Measurements from ENCODE around the gene YWHAQ.
"Not testable (repeated sequence)": the region's sequence is repeated elsewhere in the genome, so short reads cannot be mapped to it uniquely, and the experiment has no call there.

YWHAQ gene

DNA sequence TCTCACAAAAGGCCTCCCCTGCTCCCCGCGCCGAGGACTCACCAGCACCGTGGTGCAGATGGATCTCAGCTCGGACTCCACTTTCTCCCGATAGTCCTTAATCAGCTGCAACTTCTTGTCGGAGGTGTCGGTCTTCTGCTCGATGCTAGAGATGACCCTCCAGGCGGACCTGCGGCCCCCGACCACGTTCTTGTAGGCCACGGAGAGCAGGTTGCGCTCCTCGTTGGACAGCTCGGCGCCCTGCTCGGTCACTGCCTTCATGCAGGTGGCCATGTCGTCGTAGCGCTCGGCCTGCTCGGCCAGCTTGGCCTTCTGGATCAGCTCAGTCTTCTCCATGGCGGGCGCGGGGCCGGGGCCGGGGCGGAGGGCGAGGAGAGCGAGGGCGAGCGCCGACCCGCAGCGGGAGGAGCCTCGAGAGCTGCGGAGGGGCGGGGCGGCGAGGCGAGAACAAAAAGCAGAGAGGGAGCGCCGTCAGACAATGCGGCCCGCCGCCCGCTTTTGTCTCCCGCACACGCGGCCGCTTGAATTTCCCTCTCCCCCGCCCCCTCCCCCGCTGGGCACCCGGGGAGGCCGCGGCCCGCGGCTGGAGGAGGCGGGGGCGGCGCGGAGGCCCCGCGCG is 571 bp downstream of the YWHAQ start:
- DNase-seq: peak; percentile 79

- no peak for DNase-seq
These were observed 1.3 kb downstream of the YWHAQ start for GRCh38 chr2:9629222-9630116.

DNA sequence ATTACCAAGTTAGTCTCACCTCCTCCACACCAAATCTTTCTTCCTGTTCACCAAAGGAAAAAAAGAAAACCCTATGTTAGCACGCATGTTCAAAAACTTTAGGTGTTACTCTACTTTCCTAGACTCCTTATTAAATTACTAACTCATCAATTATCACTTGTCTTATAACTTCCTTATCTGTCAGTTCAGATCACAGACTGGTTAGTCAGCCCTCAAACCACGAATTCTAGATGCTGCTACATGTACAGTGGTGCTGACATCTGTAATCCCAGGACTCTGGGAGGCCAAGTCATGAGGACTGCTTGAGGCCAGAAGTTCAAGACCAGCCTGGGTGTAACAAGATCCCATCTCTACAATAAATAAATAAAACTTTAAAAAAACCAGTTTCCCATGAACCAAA is 3.5 kb downstream of the YWHAQ start:
- peak; percentile 30 for DNase-seq

DNA sequence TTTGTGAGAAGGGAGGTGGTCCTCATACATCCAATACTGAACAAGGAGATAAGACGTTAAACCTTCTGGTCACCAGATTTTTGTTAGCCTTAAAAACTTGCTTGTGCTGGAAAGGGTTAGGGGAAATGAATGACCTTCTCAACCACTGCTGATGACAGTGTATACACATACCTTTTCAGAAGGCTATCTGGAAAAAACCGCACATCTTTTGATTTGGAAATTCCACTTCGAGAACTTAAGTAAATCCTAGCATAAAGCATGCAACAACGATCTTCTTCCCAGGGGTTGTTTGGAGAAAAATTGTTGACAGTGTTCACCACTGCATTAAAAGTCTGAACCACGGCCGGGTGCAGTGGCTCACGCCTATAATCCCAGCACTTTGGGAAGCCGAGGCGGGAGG is 7.6 kb downstream of the YWHAQ start:
- DNase-seq: no peak

- DNase-seq: not testable (repeated sequence)
These were observed 9.1 kb downstream of the YWHAQ start for GRCh38 chr2:9621655-9622054.

DNA sequence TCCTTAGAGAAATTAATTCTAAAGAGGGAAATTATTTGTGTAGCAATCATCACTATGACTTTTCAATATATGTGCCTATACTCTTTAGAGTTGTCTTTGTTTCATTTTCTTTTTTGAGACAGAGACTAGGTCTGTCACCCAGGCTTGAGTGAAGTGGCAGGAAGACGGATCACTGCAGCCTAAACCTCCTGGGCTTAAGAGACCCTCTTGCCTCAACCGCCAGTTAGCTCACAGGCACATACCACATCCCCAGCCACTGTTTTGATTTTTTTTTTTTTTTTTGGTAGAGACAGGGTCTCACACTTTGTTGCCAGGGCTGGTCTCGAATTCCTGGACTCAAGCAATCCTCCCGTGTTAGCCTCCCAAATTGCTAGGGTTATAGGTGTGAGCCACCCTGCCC is 12.4 kb downstream of the YWHAQ start:
- DNase-seq: peak; percentile 44

GRCh38 chr2:9617749-9618148 is 13.0 kb downstream of the YWHAQ start:
- no peak for DNase-seq

GRCh38 chr2:9617296-9617695 is 13.5 kb downstream of the YWHAQ start:
- DNase-seq: no peak

DNA sequence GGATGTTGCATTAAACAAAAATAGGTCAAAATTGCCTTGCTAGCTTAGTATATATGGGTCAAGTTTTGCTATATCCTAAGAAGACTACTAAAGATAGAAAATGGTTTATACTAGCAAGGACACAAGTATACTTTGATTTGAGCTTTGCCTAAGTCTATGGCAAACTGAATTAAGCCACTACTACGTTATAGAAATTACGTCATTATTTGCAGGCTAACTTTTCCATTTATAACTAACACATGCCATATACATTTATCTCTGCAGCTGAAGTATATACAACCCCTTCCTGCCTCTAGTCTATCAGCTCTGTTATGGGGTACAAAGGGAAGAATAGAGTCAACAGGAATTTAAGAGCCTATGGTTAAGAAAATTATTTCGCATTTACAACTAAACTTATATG is 16.2 kb downstream of the YWHAQ start:
- DNase-seq: no peak

- DNase-seq: no peak
These were observed 17.5 kb downstream of the YWHAQ start for GRCh38 chr2:9613291-9613690.

- not testable (repeated sequence) for DNase-seq
These were observed 19.3 kb downstream of the YWHAQ start for GRCh38 chr2:9611549-9611912.

- DNase-seq: no peak
These were observed 19.8 kb downstream of the YWHAQ start for GRCh38 chr2:9610781-9611548.

DNA sequence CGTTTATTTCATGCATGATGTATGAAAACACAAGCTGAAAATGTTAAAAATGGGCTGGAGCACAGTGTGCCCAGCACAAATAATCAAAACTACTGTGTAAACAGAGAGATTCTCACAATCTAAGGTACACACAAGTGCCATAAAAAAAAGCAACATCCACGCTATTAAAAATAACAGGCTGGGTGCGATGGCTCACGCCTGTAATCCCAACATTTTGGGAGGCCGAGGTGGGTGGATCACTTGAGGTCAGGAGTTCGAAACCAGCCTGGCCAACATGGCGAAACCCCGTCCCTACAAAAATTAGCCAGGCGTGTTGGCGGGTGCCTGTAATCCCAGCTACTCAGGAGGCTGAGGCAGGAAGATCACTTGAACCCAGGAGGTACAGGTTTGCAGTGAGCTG is 22.3 kb downstream of the YWHAQ start:
- not testable (repeated sequence) for DNase-seq

DNA sequence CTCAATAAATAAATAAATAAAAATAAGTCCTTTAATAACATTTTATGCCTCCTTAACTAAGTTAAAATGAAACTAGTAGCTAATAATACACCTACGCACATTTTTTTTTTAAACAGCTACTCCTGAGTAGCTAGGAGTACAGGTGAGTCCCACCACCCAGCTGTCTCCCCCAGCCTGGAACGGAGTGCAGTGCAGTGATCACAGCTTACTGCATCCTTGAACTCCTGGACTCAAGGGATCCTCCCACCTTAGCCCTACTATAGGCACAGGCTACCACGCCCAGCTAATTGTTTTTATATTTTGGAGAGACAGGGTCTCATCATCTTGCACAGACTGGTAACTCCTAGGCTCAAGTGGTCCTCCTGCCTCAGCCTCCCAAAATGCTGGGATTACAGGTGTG is 28.4 kb downstream of the YWHAQ start:
- DNase-seq: no peak

DNA sequence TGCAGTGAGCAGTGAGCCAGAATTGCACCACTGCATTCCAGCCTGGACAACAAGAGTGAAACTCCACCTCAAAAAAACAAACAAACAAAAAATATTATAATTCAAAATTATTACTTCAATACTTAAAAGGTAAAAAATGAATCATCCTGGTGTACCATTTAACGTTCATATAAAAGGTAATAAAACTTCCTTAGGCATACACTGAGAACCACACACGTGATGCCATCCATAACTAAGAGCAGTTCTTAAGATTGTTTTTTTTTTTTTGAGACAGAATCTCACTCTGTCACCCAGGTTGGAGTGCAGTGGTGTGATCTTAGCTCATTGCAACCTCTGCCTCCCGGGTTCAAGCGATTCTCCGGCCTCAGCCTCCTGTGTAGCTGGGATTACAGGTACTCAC is 29.4 kb downstream of the YWHAQ start:
- DNase-seq: no peak

- DNase-seq: no peak
These were observed 31.4 kb downstream of the YWHAQ start for GRCh38 chr2:9599430-9599829.

DNA sequence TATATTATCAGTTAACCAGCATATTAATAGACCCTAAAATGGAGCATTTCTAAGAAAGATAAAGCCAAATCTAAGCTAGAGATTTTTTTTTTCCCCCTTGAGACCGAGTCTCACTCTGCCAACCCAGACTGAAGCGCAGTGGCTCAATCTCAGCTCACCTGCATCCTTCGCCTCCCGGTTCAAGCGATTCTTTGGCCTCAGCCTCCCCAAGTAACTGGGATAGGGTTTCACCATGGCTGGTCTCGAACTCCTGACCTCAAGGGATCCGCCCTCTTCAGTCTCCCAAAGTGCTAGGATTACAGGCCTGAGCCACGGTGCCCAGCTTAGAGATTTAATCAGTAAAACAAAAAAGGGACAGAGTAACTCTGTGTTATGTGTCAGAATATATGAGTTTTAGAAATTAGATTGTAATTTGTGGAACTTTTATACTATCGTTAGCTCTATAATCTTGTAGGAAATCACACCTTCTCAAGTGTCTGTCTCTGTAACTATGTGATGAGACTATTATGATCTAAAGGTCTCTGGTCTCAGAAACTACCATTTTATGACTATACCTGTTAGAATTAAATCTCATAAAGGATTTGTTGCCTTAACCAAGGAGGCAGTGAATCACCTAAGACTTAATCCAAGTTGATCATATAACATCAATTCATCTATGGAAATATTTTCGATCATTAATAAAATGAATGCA is 34.0 kb downstream of the YWHAQ start:
- no peak for DNase-seq

DNA sequence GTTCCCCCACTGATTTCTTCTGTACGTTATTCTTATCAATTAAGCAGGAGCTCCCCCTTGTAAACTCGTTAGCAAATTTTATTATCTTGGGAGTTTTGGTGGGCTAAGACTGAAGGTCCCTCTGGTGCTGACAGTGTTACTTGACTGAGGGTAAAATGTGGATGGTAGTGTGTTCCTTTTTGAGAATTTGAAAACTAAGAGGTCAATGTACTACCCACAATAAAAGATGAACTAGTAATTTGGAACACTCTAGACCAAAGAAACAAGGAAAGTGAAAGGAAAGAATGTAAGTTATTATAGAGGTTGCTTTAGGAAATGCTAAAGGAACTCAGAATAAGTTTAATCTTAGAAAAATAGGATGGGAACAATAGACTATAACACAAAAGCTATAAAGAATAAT is 35.1 kb downstream of the YWHAQ start:
- DNase-seq: no peak

DNA sequence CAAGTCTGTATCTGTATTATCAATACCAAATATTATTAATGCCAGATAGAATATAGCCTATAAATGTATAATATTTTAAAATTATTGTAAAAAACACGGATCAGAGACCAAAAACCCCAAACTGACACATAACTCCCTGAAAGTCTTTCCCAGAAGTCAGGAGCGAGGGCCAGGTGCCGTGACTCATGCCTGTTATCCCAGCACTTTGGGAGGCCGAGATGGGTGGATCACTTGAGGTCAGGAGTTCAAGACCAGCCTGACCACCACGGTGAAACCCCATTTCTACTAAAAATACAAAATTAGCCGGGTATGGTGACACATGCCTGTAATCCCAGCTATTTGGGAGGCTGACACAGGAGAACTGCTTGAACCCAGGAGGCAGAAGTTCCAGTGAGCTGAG is 35.5 kb downstream of the YWHAQ start:
- DNase-seq: not testable (repeated sequence)

- no peak for DNase-seq
These were observed 36.3 kb downstream of the YWHAQ start for GRCh38 chr2:9594366-9595054.

DNA sequence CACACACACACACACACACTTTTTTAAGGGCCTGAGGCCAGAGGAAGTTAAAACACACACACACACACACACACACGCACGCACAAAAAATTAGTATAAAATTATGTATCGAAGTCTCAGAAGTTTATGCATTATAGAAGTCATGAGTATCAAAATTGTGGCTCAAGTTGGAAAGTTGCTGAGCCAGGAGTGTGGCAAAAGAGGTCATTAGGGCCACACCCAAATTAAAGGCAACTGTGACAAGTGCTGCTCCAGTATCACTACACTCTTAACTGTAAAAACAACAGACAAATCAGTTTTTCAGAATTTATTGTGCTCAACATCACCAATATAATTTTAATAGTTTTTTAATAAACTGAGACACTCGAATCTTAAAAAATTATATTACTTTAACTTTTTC is 36.9 kb downstream of the YWHAQ start:
- no peak for DNase-seq

DNA sequence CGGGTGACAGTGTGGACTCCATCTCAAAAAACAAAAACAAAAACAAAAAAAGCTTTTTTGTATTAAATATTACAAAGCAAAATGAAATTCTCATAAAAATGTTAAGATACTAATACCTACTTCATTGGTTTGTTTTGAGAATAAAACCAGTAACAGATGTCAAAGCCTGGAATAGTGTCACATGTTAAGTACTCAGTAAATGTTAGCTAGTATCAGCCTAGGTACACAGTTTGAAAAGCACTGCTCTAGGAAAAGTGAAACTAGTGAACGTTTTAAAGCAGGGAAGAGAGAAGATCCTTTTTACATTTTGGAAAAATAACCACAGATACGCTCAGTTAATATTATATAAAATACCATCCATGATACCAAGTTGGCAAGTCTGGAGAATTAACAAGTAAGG is 38.1 kb downstream of the YWHAQ start:
- DNase-seq: no peak

GRCh38 chr2:9590641-9591040 is 40.2 kb downstream of the YWHAQ start:
- no peak for DNase-seq
